Ovary (tissue), 9 donors: Measurements from ENCODE around the gene AP5B1. TPM values are rescaled to one million over a fixed set of nuclear protein-coding genes. Genes with fewer than 3 reads are reported as not detected.

Experiments
- DNase-seq, 5 donors: peaks; one replicate each; pipeline ENCODE4 v3.0.0-alpha.2; 2019 to 2020
- H3K27ac ChIP-seq, 2 donors: fragments of 200-600 bp; one replicate each; pipeline versions ENCODE4 v1.5.1 to v1.8.0; 2019 to 2022
- H3K27me3 ChIP-seq: fragments of 200-600 bp; one replicate; pipeline ENCODE4 v1.8.0; 2022
- H3K36me3 ChIP-seq: fragments of 200-600 bp; sonication (generic); one replicate; pipeline ENCODE4 v1.5.1; 2019
- H3K4me1 ChIP-seq: one replicate; pipeline ENCODE4 v1.8.1; 2013; ENCODE audit warnings: mild to moderate bottlenecking, moderate library complexity; ENCODE audit not compliant: insufficient read depth
- H3K4me3 ChIP-seq: fragments of 200-600 bp; sonication (generic); one replicate; pipeline ENCODE4 v1.5.1; 2017
- H3K9me3 ChIP-seq, 2 donors: fragments of 200-600 bp in 1 of 2; sonication (generic) in 1 of 2; one replicate each; pipeline versions ENCODE4 v1.5.1 to v1.8.1; 2013 to 2019; ENCODE audit warnings: mild to moderate bottlenecking in 1 of 2, moderate library complexity in 1 of 2
- CTCF ChIP-seq, 3 donors: fragments of 450-650 bp in 2 of 3; fragments of 200-600 bp in 1 of 3; IDR thresholded peaks; one replicate each; pipeline versions ENCODE4 v1.5.1 to v1.8.0; 2016 to 2022; ENCODE audit warnings: antibody characterized with exemption in 3 of 3, mild to moderate bottlenecking in 1 of 3
- EP300 ChIP-seq: sonication (generic); formaldehyde crosslinking; IDR thresholded peaks from one replicate; pipeline ENCODE4 v1.6.1; 2017; ENCODE audit warnings: antibody characterized with exemption
- POLR2A ChIP-seq: fragments of 450-650 bp; IDR thresholded peaks from one replicate; pipeline ENCODE4 v1.6.1; 2017; ENCODE audit warnings: antibody characterized with exemption, mild to moderate bottlenecking, moderate library complexity
- WGBS, 3 donors: extraction: QIAGEN DNeasy Blood & Tissue Kit in 1 of 3; methylation state at CpG; one replicate each; pipeline versions ENCODE4 v1.1.5 to v1.1.7; 2013 to 2017; 5-methylcytosine and 5-hydroxymethylcytosine counted together
- intact Hi-C, 4 donors: fragments of 100-400 bp; cut with DNase I; formaldehyde crosslinking; loops; one replicate each; pipeline versions ENCODE4 v1.11.0 to v1.15.1; 2022 to 2023
- polyA plus RNA-seq, 2 donors: library from polyadenylated mRNA; stranded (reverse); fragments of 200-250 nt in 1 of 2; fragments of 350-450 nt in 1 of 2; fragmentation: Illumina TruSeq in 1 of 2; extraction: RNeasy Lipid Tissue Mini Kit (QIAGEN cat#74804) in 1 of 2; gene quantifications; one replicate each; pipeline ENCODE4 v1.2.3, GENCODE V29; 2013 to 2014
- total RNA-seq, 7 donors: library from RNA; depleted of rRNA in 2 of 7; stranded (reverse); fragments of >200 nt in 2 of 7; fragmentation: NEBNext Ultra II Directional in 3 of 7; extraction: Animal tissue kit (Norgen Biotek cat#: 25700) in 3 of 7; gene quantifications; one replicate each; pipeline versions ENCODE4 v1.1.0 to v1.2.4, GENCODE V29; 2016 to 2023
- donor health status: DM: no; HTN: no; CAD: no; lungs with moderate emphysema.
- donor health status: DM: no; HTN: no; CAD: no.
- donor health status: Bipolar disorder and iron deficiency.
- donor health status: DM: yes; HTN: yes; CAD: no.
- donor health status: DM: no; HTN: no; CAD: no.
- donor health status: DM: yes; HTN: yes; CAD: no.

AP5B1 gene
- total and polyA plus RNA-seq, 9 donors, result 2.3 to 14.7 (median 7.5) TPM

DNA sequence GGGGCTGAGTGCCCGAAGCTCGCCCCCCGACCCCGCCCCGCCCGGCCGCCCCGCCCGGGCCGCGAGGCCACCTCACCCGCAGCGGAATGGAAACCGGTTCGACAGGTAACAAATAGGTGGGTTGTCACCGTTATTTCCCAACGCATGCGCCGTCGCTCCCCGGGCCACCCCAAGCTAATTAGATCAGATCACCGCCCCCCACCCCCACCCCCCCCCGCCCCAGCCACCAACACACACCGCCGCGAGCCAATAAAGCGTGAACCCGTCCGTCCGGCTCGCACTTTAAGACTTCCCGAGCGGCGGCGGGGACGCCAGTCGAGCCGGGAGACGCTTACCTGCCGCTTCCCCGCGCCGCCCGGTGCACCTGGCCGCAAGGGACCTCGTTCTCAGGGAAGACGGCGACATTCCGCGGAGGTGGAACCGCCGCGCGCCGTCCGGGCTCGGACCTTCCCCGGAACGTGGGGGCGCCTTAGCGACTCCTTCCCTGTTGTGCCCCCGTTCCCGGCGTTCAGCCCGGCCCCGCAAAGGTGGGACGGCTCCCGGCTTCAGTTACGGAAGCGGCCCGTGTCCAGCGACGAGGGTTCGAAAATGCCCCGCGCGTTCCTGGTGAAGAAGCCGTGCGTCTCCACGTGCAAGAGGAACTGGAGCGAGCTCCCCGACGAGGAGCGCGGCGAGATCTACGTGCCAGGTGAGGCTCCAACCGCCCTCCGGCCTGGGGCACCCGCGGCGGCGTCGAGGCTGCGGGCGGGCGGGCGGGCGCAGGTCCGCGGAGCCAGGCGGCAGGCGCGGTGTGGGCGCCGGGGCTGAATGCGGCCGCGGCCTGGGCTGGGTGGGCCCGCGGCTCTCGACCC is 6.2 kb upstream of the AP5B1 start, which contains the start of gene OVOL1:
Gene OVOL1 (plus strand): TSS at position 278 of the 851 bp plus-strand sequence. CDS start 311 bp downstream, at position 589.
- no peak for TF ChIP-seq POLR2A
- TF ChIP-seq CTCF (IDR thresholded peaks at IDR 0.05), result no peak
- no peak for TF ChIP-seq EP300
- no peaks in the 10 kb centered on the region for H3K36me3 ChIP-seq
- H3K9me3 ChIP-seq, result no peaks in the 10 kb centered on the region
- WGBS, 3 donors, result 0 to 1% (median 1%) methylated on average over 70 to 112 of the region's 112 CpGs
- intact Hi-C loops, result no loop called here
- peaks cover 2% of the 10 kb centered on the region for H3K4me1 ChIP-seq
- H3K27me3 ChIP-seq, result peaks cover 3% of the 10 kb centered on the region
- H3K4me3 ChIP-seq, result peak within 1 kb of the TSS; percentile 22
- DNase-seq, result no peak
- no peak within 1 kb of the TSS for H3K27ac ChIP-seq

- TF ChIP-seq EP300 (no peak), POLR2A (no peak), CTCF (IDR thresholded peaks at IDR 0.05) (no peak)
- 9 to 16% (median 12%) methylated on average over 58 to 74 of the region's 74 CpGs for WGBS, 3 donors
- Histone ChIP-seq H3K27me3 (peaks cover 3% of the 10 kb centered on the region), H3K27ac (no peak overlapping the region), H3K9me3 (no peaks in the 10 kb centered on the region), H3K4me3 (no peak overlapping the region), H3K36me3 (no peaks in the 10 kb centered on the region), H3K4me1 (peaks cover 2% of the 10 kb centered on the region)
- no peak for DNase-seq
- intact Hi-C loops, result no loop called here
Observed at GRCh38 chr11:65786008-65786785, 5.4 kb upstream of the AP5B1 start.

GRCh38 chr11:65785319-65786007 is 4.7 kb upstream of the AP5B1 start:
- Histone ChIP-seq H3K36me3 (no peaks in the 10 kb centered on the region), H3K9me3 (no peaks in the 10 kb centered on the region), H3K27me3 (peaks cover 3% of the 10 kb centered on the region), H3K4me3 (no peak overlapping the region), H3K4me1 (peaks cover 2% of the 10 kb centered on the region), H3K27ac (no peak overlapping the region)
- intact Hi-C loops, result no loop called here
- 69 to 76% (median 72%) methylated on average over 8 of the region's 8 CpGs for WGBS, 3 donors
- TF ChIP-seq POLR2A, result no peak
- no peak for TF ChIP-seq CTCF (IDR thresholded peaks at IDR 0.05)
- TF ChIP-seq EP300, result no peak
- no peak for DNase-seq

DNA sequence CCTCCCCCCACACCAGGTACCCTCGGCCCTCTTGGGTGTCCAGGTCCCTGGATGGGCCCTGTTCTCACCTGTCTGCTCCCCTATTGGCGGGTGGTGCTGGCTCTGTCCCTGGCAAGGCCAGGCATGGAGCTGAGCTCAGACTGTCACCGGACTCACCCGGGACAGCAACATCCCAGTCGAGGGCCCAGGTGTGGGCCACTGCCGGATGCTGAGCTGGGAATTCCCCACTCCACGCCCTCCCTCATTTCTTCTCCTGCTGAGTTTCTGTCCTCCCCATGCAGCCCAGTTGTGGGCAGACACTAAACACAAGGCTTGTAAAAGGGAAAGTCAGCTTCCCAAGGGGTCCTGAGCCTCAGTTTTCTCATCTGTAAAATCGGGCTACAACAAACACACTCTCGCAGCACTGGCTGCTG is 2.0 kb upstream of the AP5B1 start:
- H3K36me3 ChIP-seq, result no peaks in the 10 kb centered on the region
- DNase-seq, result no peak
- H3K27ac ChIP-seq, result no peak overlapping the region
- H3K4me1 ChIP-seq, result peaks cover 10% of the 10 kb centered on the region
- 86 to 94% (median 89%) methylated on average over 9 of the region's 9 CpGs for WGBS, 3 donors
- intact Hi-C loops, result no loop called here
- TF ChIP-seq EP300 (no peak), CTCF (IDR thresholded peaks at IDR 0.05) (no peak), POLR2A (no peak)
- no peak overlapping the region for H3K4me3 ChIP-seq
- H3K9me3 ChIP-seq, result no peaks in the 10 kb centered on the region
- H3K27me3 ChIP-seq, result no peaks in the 10 kb centered on the region
